Naive B cell (primary cell): Measurements from ENCODE around the gene NCKAP1. TPM values are rescaled to one million over a fixed set of nuclear protein-coding genes. Genes with fewer than 3 reads are reported as not detected.
A peak's percentile ranks its signal among the peaks of the same experiment; 100 is the strongest.
"Not testable (repeated sequence)": the region's sequence is repeated elsewhere in the genome, so short reads cannot be mapped to it uniquely, and the experiment has no call there.

Experiments
- ATAC-seq, 2 donors: fragments of 150-1000 bp; cut with Tn5 transposase; 2 replicates each; pipeline ENCODE4 v1.10.0; 2021; ENCODE audit warnings: low read depth in 2 of 2, mild to moderate bottlenecking in 2 of 2, moderate library complexity in 2 of 2
- DNase-seq: peaks from one replicate; pipeline ENCODE4 v3.0.0; 2022
- H3K27ac Mint-ChIP-seq, 6 donors: one replicate each; pipeline ENCODE4 v1.8.0; 2020 to 2022; ENCODE audit warnings: mild to moderate bottlenecking in 6 of 6, mixed read lengths in 6 of 6, moderate library complexity in 5 of 6, inconsistent platforms in 2 of 6
- H3K27me3 Mint-ChIP-seq, 3 donors: one replicate each; pipeline ENCODE4 v1.8.0; 2021 to 2022; ENCODE audit warnings: mixed read lengths in 3 of 3, mild to moderate bottlenecking in 1 of 3
- H3K36me3 Mint-ChIP-seq, 2 donors: one replicate each; pipeline ENCODE4 v1.8.0; 2020 to 2022; ENCODE audit warnings: mixed read lengths in 2 of 2, inconsistent platforms in 1 of 2, mild to moderate bottlenecking in 1 of 2
- H3K4me1 Mint-ChIP-seq, 3 donors: one replicate each; pipeline ENCODE4 v1.8.0; 2020 to 2022; ENCODE audit warnings: mixed read lengths in 3 of 3, inconsistent platforms in 1 of 3, mild to moderate bottlenecking in 1 of 3, moderate library complexity in 1 of 3
- H3K4me3 Mint-ChIP-seq, 8 donors: one replicate each; pipeline ENCODE4 v1.8.0; 2020 to 2022; ENCODE audit warnings: mild to moderate bottlenecking in 8 of 8, mixed read lengths in 8 of 8, moderate library complexity in 8 of 8, inconsistent platforms in 2 of 8
- H3K9me3 Mint-ChIP-seq, 7 donors: one replicate each; pipeline ENCODE4 v1.8.0; 2020 to 2022; ENCODE audit warnings: mixed read lengths in 7 of 7, mild to moderate bottlenecking in 5 of 7, inconsistent platforms in 2 of 7, moderate library complexity in 1 of 7
- polyA plus RNA-seq, 6 donors: library from polyadenylated mRNA; unstranded; fragments of 300-500 nt; fragmentation: Illumina TruSeq; gene quantifications; one replicate each; pipeline ENCODE4 v1.2.3, GENCODE V29; 2021; ENCODE audit warnings: low read depth in 6 of 6

NCKAP1 gene
- polyA plus RNA-seq, 6 donors from 2014 or later: 0.19 to 1.0 TPM; not detected in 4

GRCh38 chr2:182973441-182974352 is 64.6 kb downstream of the NCKAP1 start:
- no peak for DNase-seq
- Mint-ChIP-seq H3K4me1 (peaks cover 0 to 2% (median 0%) of the 10 kb centered on the region in 3 donors), H3K9me3 (peaks cover 0 to 15% (median 4%) of the 10 kb centered on the region in 7 donors), H3K36me3 (no peaks in the 10 kb centered on the region), H3K27me3 (peaks cover 0 to 29% (median 7%) of the 10 kb centered on the region in 3 donors), H3K27ac (no peak overlapping the region), H3K4me3 (no peak overlapping the region)
- ATAC-seq: no peak

- Mint-ChIP-seq H3K27ac (peak overlapping the region in 1 of 6 donors; percentile 2), H3K9me3 (peaks cover 0 to 15% (median 4%) of the 10 kb centered on the region in 7 donors), H3K36me3 (no peaks in the 10 kb centered on the region), H3K4me3 (no peak overlapping the region), H3K4me1 (peaks cover 0 to 2% (median 0%) of the 10 kb centered on the region in 3 donors), H3K27me3 (peaks cover 9 to 37% (median 11%) of the 10 kb centered on the region in 3 donors)
- DNase-seq (no peak), ATAC-seq (no peak)
These were observed 65.7 kb downstream of the NCKAP1 start for GRCh38 chr2:182972548-182972942.

- no peaks in the 10 kb centered on the region for H3K36me3 Mint-ChIP-seq
These were observed 66.3 kb downstream of the NCKAP1 start for GRCh38 chr2:182971820-182972547.

GRCh38 chr2:182970486-182970885 is 67.8 kb downstream of the NCKAP1 start:
- H3K27me3 Mint-ChIP-seq: peaks cover 10 to 38% (median 11%) of the 10 kb centered on the region in 3 donors
- H3K36me3 Mint-ChIP-seq: no peaks in the 10 kb centered on the region
- H3K4me3 Mint-ChIP-seq: no peak overlapping the region

More at GRCh38 chr2:182971820-182972547, 66.3 kb downstream of the NCKAP1 start:
- no peak for ATAC-seq
- H3K27me3 Mint-ChIP-seq: peaks cover 10 to 38% (median 11%) of the 10 kb centered on the region in 3 donors
- H3K4me3 Mint-ChIP-seq: no peak overlapping the region
- no peak for DNase-seq
- peaks cover 0 to 15% (median 4%) of the 10 kb centered on the region in 7 donors for H3K9me3 Mint-ChIP-seq
- H3K27ac Mint-ChIP-seq: peak overlapping the region in 1 of 6 donors; percentile 2
- peaks cover 0 to 2% (median 0%) of the 10 kb centered on the region in 3 donors for H3K4me1 Mint-ChIP-seq

GRCh38 chr2:182968493-182968892 is 69.8 kb downstream of the NCKAP1 start:
- Mint-ChIP-seq H3K9me3 (peaks cover 0 to 15% (median 4%) of the 10 kb centered on the region in 7 donors), H3K27ac (no peak overlapping the region), H3K27me3 (peaks cover 10 to 38% (median 11%) of the 10 kb centered on the region in 3 donors), H3K4me1 (peaks cover 0 to 2% (median 0%) of the 10 kb centered on the region in 3 donors), H3K4me3 (no peak overlapping the region), H3K36me3 (no peaks in the 10 kb centered on the region)
- ATAC-seq: no peak
- DNase-seq: no peak

More at GRCh38 chr2:182970486-182970885, 67.8 kb downstream of the NCKAP1 start:
- H3K27ac Mint-ChIP-seq: no peak overlapping the region
- peaks cover 0 to 2% (median 0%) of the 10 kb centered on the region in 3 donors for H3K4me1 Mint-ChIP-seq
- no peak for ATAC-seq
- peaks cover 0 to 15% (median 4%) of the 10 kb centered on the region in 7 donors for H3K9me3 Mint-ChIP-seq
- DNase-seq: no peak

- H3K36me3 Mint-ChIP-seq, H3K4me3 Mint-ChIP-seq, ATAC-seq, DNase-seq, H3K4me1 Mint-ChIP-seq, H3K9me3 Mint-ChIP-seq, H3K27ac Mint-ChIP-seq: not testable (repeated sequence)
- peaks cover 10 to 25% (median 17%) of the 10 kb centered on the region in 3 donors for H3K27me3 Mint-ChIP-seq
These were observed 71.9 kb downstream of the NCKAP1 start for GRCh38 chr2:182966356-182966755.

- no peak for ATAC-seq
- peaks cover 2 to 6% (median 2%) of the 10 kb centered on the region in 3 donors for H3K27me3 Mint-ChIP-seq
These were observed 75.6 kb downstream of the NCKAP1 start for GRCh38 chr2:182962641-182963040.

GRCh38 chr2:182960869-182961268 is 77.4 kb downstream of the NCKAP1 start:
- not testable (repeated sequence) for H3K36me3 Mint-ChIP-seq, H3K4me3 Mint-ChIP-seq, DNase-seq, H3K27ac Mint-ChIP-seq, H3K27me3 Mint-ChIP-seq, H3K9me3 Mint-ChIP-seq, ATAC-seq, H3K4me1 Mint-ChIP-seq

More at GRCh38 chr2:182962641-182963040, 75.6 kb downstream of the NCKAP1 start:
- H3K9me3 Mint-ChIP-seq: peaks cover 0 to 6% (median 5%) of the 10 kb centered on the region in 7 donors
- no peaks in the 10 kb centered on the region for H3K36me3 Mint-ChIP-seq
- no peak overlapping the region for H3K4me3 Mint-ChIP-seq
- no peak overlapping the region for H3K27ac Mint-ChIP-seq
- no peak for DNase-seq
- H3K4me1 Mint-ChIP-seq: no peaks in the 10 kb centered on the region

GRCh38 chr2:182954789-182955188 is 83.5 kb downstream of the NCKAP1 start:
- H3K36me3 Mint-ChIP-seq: no peaks in the 10 kb centered on the region
- ATAC-seq: no peak
- H3K4me3 Mint-ChIP-seq: no peak overlapping the region
- peaks cover 0 to 5% (median 3%) of the 10 kb centered on the region in 7 donors for H3K9me3 Mint-ChIP-seq
- no peak for DNase-seq
- H3K27me3 Mint-ChIP-seq: peaks cover 0 to 4% (median 0%) of the 10 kb centered on the region in 3 donors
- no peaks in the 10 kb centered on the region for H3K4me1 Mint-ChIP-seq
- H3K27ac Mint-ChIP-seq: no peak overlapping the region

GRCh38 chr2:182952741-182953450 is 85.4 kb downstream of the NCKAP1 start:
- no peaks in the 10 kb centered on the region for H3K4me1 Mint-ChIP-seq

GRCh38 chr2:182951948-182952663 is 86.2 kb downstream of the NCKAP1 start:
- no peaks in the 10 kb centered on the region for H3K4me1 Mint-ChIP-seq
- H3K36me3 Mint-ChIP-seq: no peaks in the 10 kb centered on the region
- ATAC-seq: no peak
- no peak overlapping the region for H3K27ac Mint-ChIP-seq
- no peak overlapping the region for H3K4me3 Mint-ChIP-seq
- DNase-seq: no peak
- H3K27me3 Mint-ChIP-seq: peaks cover 0 to 4% (median 0%) of the 10 kb centered on the region in 3 donors
- no peaks in the 10 kb centered on the region for H3K9me3 Mint-ChIP-seq

More at GRCh38 chr2:182952741-182953450, 85.4 kb downstream of the NCKAP1 start:
- no peak for ATAC-seq
- no peaks in the 10 kb centered on the region for H3K36me3 Mint-ChIP-seq
- peaks cover 0 to 4% (median 0%) of the 10 kb centered on the region in 3 donors for H3K27me3 Mint-ChIP-seq
- no peak for DNase-seq
- no peaks in the 10 kb centered on the region for H3K9me3 Mint-ChIP-seq
- H3K27ac Mint-ChIP-seq: no peak overlapping the region
- no peak overlapping the region for H3K4me3 Mint-ChIP-seq

GRCh38 chr2:182950546-182950945 is 87.7 kb downstream of the NCKAP1 start:
- no peaks in the 10 kb centered on the region for H3K4me1 Mint-ChIP-seq
- peaks cover 5 to 7% (median 5%) of the 10 kb centered on the region in 3 donors for H3K27me3 Mint-ChIP-seq
- H3K9me3 Mint-ChIP-seq: no peaks in the 10 kb centered on the region
- no peak for ATAC-seq
- H3K4me3 Mint-ChIP-seq: no peak overlapping the region
- H3K27ac Mint-ChIP-seq: no peak overlapping the region
- no peaks in the 10 kb centered on the region for H3K36me3 Mint-ChIP-seq
- no peak for DNase-seq
